ENCODE results near the gene NOP56. TPM values are rescaled to one million over a fixed set of nuclear protein-coding genes. Genes with fewer than 3 reads are reported as not detected.

NOP56 gene
- total RNA-seq, 2 donors from 2014 or later = 386 to 432 TPM

- H3K9ac ChIP-seq (ENCODE audit: extremely low read depth, low read length, poor library complexity, severe bottlenecking) = no peak within 1 kb of the TSS
- H3K9me3 ChIP-seq (ENCODE audit: control insufficient read depth, low read length) = no peaks in the 10 kb centered on the region
- peak within 1 kb of the TSS; percentile 68 for H3K4me3 ChIP-seq (ENCODE audit: low read length)
- Mint-ChIP-seq H3K36me3 (ENCODE audit: low read depth) (no peaks in the 10 kb centered on the region), H3K27me3 (ENCODE audit: insufficient read depth) (peaks cover 87% of the 10 kb centered on the region), H3K4me3 (peak within 1 kb of the TSS; percentile 71), H3K4me1 (peaks cover 10% of the 10 kb centered on the region), H3K9me3 (no peaks in the 10 kb centered on the region), H3K27ac (peak within 1 kb of the TSS; percentile 67)
- no peaks in the 10 kb centered on the region for H3K36me3 ChIP-seq (ENCODE audit: control insufficient read depth, insufficient read depth, low read length)
- H3K27me3 ChIP-seq (ENCODE audit: control insufficient read depth, insufficient read depth, low read length, poor library complexity, severe bottlenecking) = peaks cover 82% of the 10 kb centered on the region
- whole genome bisulfite sequencing, 2 experiments (ENCODE audit: insufficient coverage in 1 of 2, insufficient read length in 1 of 2) = 3 to 9% methylated on average over 30 to 106 of the region's 106 CpGs
- no peaks in the 10 kb centered on the region for H3K4me1 ChIP-seq (ENCODE audit: control insufficient read depth, insufficient read depth, low read length)
- H3K27ac ChIP-seq (ENCODE audit: low read depth, low read length) = no peak within 1 kb of the TSS
- DNase-seq = peak; percentile 80
- no peak for TF ChIP-seq CTCF (conservative IDR thresholded peaks at IDR 0.05)
Measured at GRCh38 chr20:2692036-2692885, 39.8 kb downstream of the NOP56 start, which contains the start of gene EBF4. TSS of gene EBF4 (plus strand) at chr20:2692780. CDS start at chr20:2693646, 866 bp downstream.

GRCh38 chr20:2692886-2693285, 40.5 kb downstream of the NOP56 start:
- H3K27ac ChIP-seq (ENCODE audit: low read depth, low read length) = no peak overlapping the region
- H3K9me3 ChIP-seq (ENCODE audit: control insufficient read depth, low read length) = no peaks in the 10 kb centered on the region
- peaks cover 87% of the 10 kb centered on the region for H3K27me3 Mint-ChIP-seq (ENCODE audit: insufficient read depth)
- DNase-seq = peak; percentile 66
- no peak for TF ChIP-seq CTCF (conservative IDR thresholded peaks at IDR 0.05)
- no peaks in the 10 kb centered on the region for H3K9me3 Mint-ChIP-seq
- H3K4me3 ChIP-seq (ENCODE audit: low read length) = no peak overlapping the region
- no peak overlapping the region for H3K9ac ChIP-seq (ENCODE audit: extremely low read depth, low read length, poor library complexity, severe bottlenecking)
- H3K36me3 ChIP-seq (ENCODE audit: control insufficient read depth, insufficient read depth, low read length) = no peaks in the 10 kb centered on the region
- no peaks in the 10 kb centered on the region for H3K4me1 ChIP-seq (ENCODE audit: control insufficient read depth, insufficient read depth, low read length)
- H3K27ac Mint-ChIP-seq = no peak overlapping the region
- no peaks in the 10 kb centered on the region for H3K36me3 Mint-ChIP-seq (ENCODE audit: low read depth)
- H3K4me1 Mint-ChIP-seq = peaks cover 10% of the 10 kb centered on the region
- H3K27me3 ChIP-seq (ENCODE audit: control insufficient read depth, insufficient read depth, low read length, poor library complexity, severe bottlenecking) = peaks cover 81% of the 10 kb centered on the region
- no peak overlapping the region for H3K4me3 Mint-ChIP-seq
- WGBS, 2 experiments (ENCODE audit: insufficient coverage in 1 of 2, insufficient read length in 1 of 2) = 0 to 1% methylated on average over 8 to 43 of the region's 64 CpGs

- Histone ChIP-seq H3K9me3 (ENCODE audit: control insufficient read depth, low read length) (no peaks in the 10 kb centered on the region), H3K4me1 (ENCODE audit: control insufficient read depth, insufficient read depth, low read length) (no peaks in the 10 kb centered on the region), H3K27ac (ENCODE audit: low read depth, low read length) (no peak overlapping the region), H3K36me3 (ENCODE audit: control insufficient read depth, insufficient read depth, low read length) (no peaks in the 10 kb centered on the region), H3K27me3 (ENCODE audit: control insufficient read depth, insufficient read depth, low read length, poor library complexity, severe bottlenecking) (peaks cover 82% of the 10 kb centered on the region), H3K9ac (ENCODE audit: extremely low read depth, low read length, poor library complexity, severe bottlenecking) (no peak overlapping the region), H3K4me3 (ENCODE audit: low read length) (no peak overlapping the region)
- DNase-seq = peak; percentile 83
- TF ChIP-seq CTCF (conservative IDR thresholded peaks at IDR 0.05) = no peak
- H3K27ac Mint-ChIP-seq = no peak overlapping the region
- H3K36me3 Mint-ChIP-seq (ENCODE audit: low read depth) = no peaks in the 10 kb centered on the region
- peaks cover 7% of the 10 kb centered on the region for H3K4me1 Mint-ChIP-seq
- H3K4me3 Mint-ChIP-seq = peak overlapping the region; percentile 31
- H3K9me3 Mint-ChIP-seq = no peaks in the 10 kb centered on the region
- peaks cover 85% of the 10 kb centered on the region for H3K27me3 Mint-ChIP-seq (ENCODE audit: insufficient read depth)
- 3% methylated on average over 23 to 89 of the region's 89 CpGs for WGBS, 2 experiments (ENCODE audit: insufficient coverage in 1 of 2, insufficient read length in 1 of 2)
Measured at GRCh38 chr20:2693286-2694007, 41.0 kb downstream of the NOP56 start.
